NCI-H748 treated with DMSO at 0.1 percent for 48 hours (cell line): Measurements from ENCODE around the gene SLCO3A1.
"Not testable (repeated sequence)": the region's sequence is repeated elsewhere in the genome, so short reads cannot be mapped to it uniquely, and the experiment has no call there.

Experiments used
- DNase-seq: peaks from one replicate; lab custom pipeline; 2025; lab: John Stamatoyannopoulos, UW

Gene SLCO3A1

GRCh38 chr15:92070251-92070650 is 216.7 kb downstream of the SLCO3A1 start:
- not testable (repeated sequence) for DNase-seq

- no peak for DNase-seq
Observed at GRCh38 chr15:92071045-92071634, 217.6 kb downstream of the SLCO3A1 start.

DNA sequence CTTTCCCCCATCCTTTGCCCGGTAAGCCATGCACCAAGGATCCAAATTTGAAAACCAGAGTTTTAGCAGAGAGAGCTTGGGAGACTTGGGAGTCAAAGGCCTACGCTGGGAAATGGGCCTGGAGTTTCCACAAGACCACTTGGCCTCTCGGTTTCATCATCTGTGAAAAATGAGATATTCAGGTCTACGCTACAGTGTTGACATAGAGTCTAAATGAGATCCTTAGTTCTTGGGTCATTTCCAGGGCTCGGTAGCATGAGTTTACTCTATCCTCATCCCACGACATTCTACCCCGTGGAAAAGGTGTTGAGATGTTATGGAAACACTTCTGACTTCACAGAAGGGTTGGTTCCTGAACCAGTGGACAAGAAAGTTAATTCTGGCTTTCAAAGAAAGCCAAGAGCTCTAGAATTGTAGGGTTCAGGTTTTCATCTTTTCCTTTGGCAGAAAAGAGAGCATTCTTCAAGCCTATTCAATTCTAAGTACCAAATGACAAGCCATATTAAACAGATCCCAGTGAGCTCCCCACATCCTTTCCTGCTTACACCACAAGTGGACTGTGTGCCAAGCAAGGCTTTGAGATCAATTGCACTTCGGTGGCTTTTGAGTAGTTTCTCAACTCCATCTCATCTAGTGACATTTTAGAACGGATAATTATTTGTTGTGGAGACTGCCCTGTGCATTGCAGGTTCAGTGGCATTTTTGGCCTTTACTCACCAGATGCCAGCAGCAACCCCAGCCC is 219.7 kb downstream of the SLCO3A1 start:
- no peak for DNase-seq

DNA sequence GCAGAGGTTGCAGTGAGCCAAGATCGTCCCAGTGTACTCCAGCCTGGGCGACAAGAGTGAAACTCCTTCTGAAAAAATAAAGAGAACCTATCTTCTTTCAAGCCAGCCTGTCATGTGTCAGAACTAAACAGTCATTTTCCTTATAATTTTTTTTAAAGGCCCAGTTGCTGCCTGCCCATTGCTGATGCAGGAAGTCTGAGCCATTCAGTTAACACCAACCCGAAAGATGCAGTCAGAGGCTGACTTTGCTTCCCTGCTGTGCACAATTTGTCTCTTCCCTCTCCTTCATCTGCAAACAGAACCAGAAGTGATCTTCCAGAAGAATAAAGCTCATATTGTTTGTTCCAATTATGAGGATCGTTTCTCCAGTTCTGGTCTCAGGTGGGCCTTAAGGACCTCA is 220.6 kb downstream of the SLCO3A1 start:
- DNase-seq = no peak

DNA sequence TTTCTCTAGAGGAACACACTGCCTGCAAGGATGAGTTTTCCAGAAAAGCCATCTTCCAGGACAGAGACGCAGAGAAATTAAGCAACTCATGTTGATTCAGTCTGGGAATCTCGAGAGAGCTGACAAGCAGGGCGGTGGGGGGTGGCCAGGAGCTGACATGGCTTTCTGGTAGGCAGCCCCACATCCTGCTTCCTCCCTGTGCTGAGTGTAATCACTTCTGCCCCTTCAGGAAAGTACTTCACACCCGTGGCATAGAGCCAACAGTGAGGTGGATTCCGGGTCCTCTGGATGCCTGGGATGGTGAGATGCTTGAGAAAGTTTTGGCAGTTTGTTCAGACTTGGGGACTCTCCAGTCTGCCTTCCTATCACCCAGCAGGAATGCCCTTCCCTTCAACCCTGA is 221.1 kb downstream of the SLCO3A1 start:
- no peak for DNase-seq

DNA sequence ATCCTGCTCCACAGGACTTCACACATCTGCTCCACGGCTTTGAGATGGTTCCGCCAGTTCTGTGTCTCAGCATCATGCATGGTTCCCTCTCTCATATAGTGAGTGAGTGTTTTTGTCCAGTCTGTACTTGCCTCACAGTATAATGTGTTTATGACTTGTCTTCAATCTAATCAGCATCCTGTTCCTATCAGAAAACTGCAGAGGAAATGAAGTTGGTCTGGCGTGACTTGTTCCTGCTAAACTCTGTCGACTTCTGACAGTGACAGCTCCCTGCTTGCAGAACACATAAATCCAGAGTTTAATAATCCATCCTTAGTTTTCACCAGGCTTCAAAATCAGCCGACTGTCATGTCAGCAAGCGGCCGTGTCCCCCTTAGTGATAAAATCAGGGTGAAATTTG is 222.3 kb downstream of the SLCO3A1 start:
- DNase-seq = no peak

DNA sequence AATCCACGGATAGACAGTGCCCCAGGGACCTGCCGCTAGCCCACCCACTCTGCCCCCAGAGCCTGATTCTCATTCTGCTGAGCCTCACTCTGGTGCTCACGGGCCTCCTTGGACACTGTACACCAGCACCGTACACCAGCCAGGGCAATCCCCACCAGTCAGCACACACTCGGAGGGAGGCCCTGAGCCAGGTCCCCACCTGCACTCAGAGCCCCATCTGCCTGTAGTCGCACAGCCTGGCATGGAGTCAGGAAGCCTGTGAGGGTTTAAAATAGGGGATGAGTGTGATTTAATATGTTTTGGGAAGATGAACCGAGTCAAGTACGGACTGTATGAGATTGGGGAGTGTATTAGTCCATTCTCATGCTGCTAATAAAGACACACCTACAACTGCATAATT is 223.0 kb downstream of the SLCO3A1 start:
- DNase-seq = no peak

DNA sequence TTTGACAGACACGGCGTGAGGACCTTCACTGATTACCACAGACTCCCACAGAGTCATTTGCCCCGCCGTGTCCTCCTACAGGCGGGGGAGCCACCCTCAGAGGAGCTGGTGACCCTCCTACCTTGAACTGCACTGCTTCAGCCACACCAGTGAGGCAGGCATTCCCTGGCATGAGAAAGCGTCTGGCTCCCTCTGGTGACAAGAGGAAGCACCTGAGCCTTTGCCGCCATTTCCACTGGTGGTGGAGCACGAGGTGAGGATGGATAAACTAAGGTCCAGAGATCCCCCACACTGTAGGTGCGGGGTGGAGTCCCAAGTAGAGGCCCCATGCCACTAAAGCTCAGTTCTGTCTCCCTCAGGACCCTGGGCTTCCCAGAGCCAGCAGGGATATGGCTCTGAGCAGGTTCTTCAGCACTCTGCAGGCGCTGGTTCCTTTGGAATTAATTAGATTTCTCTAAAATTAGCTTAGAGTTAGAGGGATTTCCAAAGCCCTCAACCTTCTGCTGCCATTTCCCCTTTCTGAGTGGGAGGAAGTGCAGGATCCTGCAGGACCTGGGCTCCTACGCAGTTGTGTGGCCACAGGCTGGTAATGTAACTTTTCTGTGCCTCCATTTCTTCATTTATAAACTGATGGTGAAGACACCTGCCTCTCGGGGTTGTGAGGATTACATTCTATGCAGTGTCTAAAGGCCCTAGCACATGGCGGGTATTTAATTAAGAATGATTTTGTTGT is 224.0 kb downstream of the SLCO3A1 start:
- peak; percentile 8 for DNase-seq

DNA sequence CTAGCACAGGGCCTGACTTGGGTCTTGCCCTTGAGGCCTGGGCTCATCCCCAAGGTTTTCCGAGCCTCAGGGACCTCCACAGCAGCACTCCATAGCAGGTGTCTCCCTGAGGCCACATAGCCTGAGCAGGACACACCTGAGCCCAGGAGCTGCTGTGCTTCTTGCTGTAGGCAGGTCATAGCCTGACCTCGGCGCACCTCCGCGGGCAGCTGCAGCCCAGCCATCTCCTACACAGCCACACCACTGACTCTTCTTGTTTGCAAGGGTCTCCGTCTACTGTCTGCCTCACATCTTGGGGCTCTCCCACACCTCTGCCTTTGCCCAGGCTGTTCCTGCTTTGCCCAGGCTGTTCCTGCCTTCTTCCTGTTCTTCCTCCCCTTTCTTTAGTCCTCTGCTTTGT is 224.8 kb downstream of the SLCO3A1 start:
- no peak for DNase-seq

DNA sequence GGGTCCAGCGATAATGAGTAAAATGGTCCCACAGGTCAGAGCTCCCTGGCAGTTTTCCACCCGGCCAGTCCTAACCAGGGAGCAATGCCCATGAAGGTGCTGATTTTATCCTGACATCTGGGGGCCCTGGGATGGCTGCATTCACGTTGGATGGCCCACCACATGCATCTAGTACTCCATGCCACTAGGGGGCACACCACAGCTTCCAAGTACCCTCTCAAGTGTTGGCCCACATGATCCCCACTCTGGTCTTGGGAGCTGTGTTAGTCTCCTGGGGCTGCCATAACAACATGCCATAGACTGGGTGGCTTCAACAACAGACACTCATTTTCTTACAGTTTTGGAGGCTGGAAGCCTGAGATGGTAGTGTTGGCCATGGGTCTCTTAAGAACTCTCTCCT is 225.5 kb downstream of the SLCO3A1 start:
- DNase-seq = no peak

DNA sequence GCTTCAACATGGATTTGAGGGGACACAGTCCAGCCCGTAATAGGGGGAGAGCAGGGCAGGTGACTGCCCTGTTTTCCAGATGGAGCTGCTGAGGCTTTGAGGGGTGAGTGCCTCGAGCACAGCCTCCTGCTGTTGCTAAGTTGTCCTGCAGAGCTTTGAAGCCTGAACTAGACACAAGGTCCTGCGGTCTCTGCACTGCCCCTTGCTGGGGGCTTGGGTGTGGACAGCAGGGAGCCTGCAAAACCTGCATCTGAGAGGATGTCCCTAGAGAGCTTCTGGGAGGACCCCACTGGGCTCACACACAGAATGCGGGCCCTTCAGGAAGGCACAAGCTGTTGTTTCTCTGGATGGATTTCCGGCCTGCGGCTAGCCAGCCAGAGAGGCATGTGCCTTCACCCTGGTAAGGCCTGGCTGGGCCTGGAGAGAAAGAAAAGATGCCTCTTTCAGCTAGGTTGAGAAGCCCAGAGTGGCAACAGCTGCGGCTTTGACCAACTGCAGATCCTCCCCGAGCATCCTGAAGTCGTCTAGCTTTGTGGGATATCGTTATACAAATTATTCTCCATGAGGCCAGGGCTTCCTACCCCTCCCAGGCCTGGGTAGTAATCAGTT is 226.2 kb downstream of the SLCO3A1 start:
- DNase-seq = no peak

GRCh38 chr15:92082006-92082843 is 228.7 kb downstream of the SLCO3A1 start:
- peak; percentile 62 for DNase-seq

GRCh38 chr15:92083190-92083589 is 229.7 kb downstream of the SLCO3A1 start:
- no peak for DNase-seq

GRCh38 chr15:92087211-92087610 is 233.7 kb downstream of the SLCO3A1 start:
- DNase-seq = no peak

DNA sequence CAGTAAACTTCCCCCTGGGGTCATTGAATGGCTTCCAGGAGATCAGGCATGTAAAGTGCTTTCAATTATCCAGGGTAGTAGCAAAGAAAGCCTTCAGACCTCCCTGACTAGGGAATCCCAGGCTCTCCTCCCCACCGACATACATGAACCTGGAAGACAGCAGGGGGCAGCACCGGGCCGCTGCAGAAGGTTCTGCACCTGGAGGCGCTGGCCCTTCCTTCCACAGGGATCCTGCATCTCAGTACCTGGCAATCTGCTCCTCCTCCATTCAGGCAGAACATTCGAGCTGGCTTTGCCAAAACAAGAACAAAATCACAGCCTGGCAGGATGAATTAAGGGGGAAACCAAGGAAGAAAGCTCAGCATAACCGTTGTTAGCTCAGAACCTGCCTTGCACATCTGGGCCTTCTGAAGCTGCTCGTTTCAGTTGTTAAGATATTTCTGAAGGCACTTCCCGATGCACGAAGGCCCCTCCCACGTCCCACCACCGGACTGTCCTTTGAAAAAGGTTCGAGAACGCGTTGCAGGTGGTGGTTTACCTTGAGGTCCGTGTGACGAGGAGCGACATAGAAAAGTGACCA is 237.7 kb downstream of the SLCO3A1 start:
- DNase-seq = no peak

- no peak for DNase-seq
Observed at GRCh38 chr15:92092289-92093105, 239.0 kb downstream of the SLCO3A1 start.

DNA sequence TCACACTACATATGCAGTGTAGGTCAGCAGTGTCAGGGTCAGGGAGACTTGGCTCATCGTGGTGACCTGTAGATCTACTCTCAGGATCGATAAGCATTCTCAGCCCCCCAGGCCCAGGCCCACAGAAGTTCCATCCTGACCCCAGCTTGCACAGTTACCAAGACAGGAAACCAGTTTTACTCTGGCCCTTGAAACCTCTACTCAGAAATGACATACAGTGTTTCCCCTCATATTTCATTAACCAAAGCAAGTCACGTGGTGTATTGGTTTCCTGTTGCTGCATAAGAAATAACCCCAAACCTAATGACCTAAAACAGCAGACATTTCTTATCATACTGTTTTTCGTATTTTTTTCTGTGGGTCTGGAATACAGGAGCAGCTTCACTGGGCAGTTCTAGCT is 242.2 kb downstream of the SLCO3A1 start:
- no peak for DNase-seq

GRCh38 chr15:92097474-92098178 is 244.1 kb downstream of the SLCO3A1 start:
- no peak for DNase-seq

DNA sequence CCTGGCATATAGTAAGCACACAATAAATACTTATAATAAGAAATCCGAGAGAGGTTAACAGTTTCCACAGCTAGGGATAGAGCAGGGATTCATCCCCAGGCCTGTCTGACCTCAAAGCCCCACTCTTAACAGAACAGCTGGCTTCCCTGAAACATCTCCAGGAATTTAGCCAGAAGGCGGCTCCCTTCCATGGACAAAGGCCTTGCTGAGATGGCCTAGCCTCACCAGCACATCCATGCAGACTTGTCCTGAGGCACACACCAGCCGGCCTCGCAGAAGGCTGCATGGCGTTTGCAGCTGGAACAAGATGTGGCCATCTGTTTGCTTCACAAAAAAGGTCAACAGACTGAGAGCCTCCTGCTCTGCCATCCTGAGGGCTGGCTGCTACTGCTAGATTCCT is 245.4 kb downstream of the SLCO3A1 start:
- no peak for DNase-seq

GRCh38 chr15:92100301-92100700 is 246.8 kb downstream of the SLCO3A1 start:
- DNase-seq = no peak
